ENCODE measurements around the gene SRP68. TPM values are rescaled to one million over a fixed set of nuclear protein-coding genes. Genes with fewer than 3 reads are reported as not detected.
"Not testable (repeated sequence)": the region's sequence is repeated elsewhere in the genome, so short reads cannot be mapped to it uniquely, and the experiment has no call there.

SRP68 gene
- total and polyA plus RNA-seq, 2 donors = 34.7 to 54.8 TPM

- peaks cover 4% of the 10 kb centered on the region for H3K36me3 ChIP-seq (ENCODE audit: insufficient read depth)
- H3K27ac ChIP-seq (ENCODE audit: low read depth) = no peak overlapping the region
- WGBS = 84% methylated on average over 6 of the region's 6 CpGs
- no peak overlapping the region for H3K4me3 ChIP-seq (ENCODE audit: low read depth, low read length)
- no peak for DNase-seq (ENCODE audit: extremely low spot score)
- H3K4me1 ChIP-seq (ENCODE audit: insufficient read depth) = no peaks in the 10 kb centered on the region
Observed at GRCh38 chr17:76051561-76051960, 20.8 kb downstream of the SRP68 start.

- Histone ChIP-seq H3K36me3 (ENCODE audit: insufficient read depth) (peaks cover 4% of the 10 kb centered on the region), H3K27ac (ENCODE audit: low read depth) (no peak overlapping the region), H3K4me3 (ENCODE audit: low read depth, low read length) (no peak overlapping the region), H3K4me1 (ENCODE audit: insufficient read depth) (no peaks in the 10 kb centered on the region)
- 89% methylated on average over 11 of the region's 11 CpGs for WGBS
- DNase-seq (ENCODE audit: extremely low spot score) = no peak
Observed at GRCh38 chr17:76050538-76051467, 21.5 kb downstream of the SRP68 start.

- DNase-seq (ENCODE audit: extremely low spot score) = no peak
- 94% methylated on average over 15 of the region's 15 CpGs for WGBS
- Histone ChIP-seq H3K4me3 (ENCODE audit: low read depth, low read length) (no peak overlapping the region), H3K4me1 (ENCODE audit: insufficient read depth) (no peaks in the 10 kb centered on the region), H3K36me3 (ENCODE audit: insufficient read depth) (peaks cover 2% of the 10 kb centered on the region), H3K27ac (ENCODE audit: low read depth) (no peak overlapping the region)
Observed at GRCh38 chr17:76049836-76050537, 22.3 kb downstream of the SRP68 start.

GRCh38 chr17:76049239-76049638 lies 23.1 kb downstream of the SRP68 start:
- H3K4me3 ChIP-seq (ENCODE audit: low read depth, low read length) = no peak overlapping the region
- H3K36me3 ChIP-seq (ENCODE audit: insufficient read depth) = peaks cover 2% of the 10 kb centered on the region
- no peaks in the 10 kb centered on the region for H3K4me1 ChIP-seq (ENCODE audit: insufficient read depth)
- no peak for DNase-seq (ENCODE audit: extremely low spot score)
- no peak overlapping the region for H3K27ac ChIP-seq (ENCODE audit: low read depth)
- 93% methylated on average over 3 of the region's 3 CpGs for WGBS

GRCh38 chr17:76048711-76049110 lies 23.6 kb downstream of the SRP68 start:
- no peak overlapping the region for H3K27ac ChIP-seq (ENCODE audit: low read depth)
- H3K36me3 ChIP-seq (ENCODE audit: insufficient read depth) = peaks cover 2% of the 10 kb centered on the region
- 82% methylated on average over 9 of the region's 9 CpGs for WGBS
- H3K4me1 ChIP-seq (ENCODE audit: insufficient read depth) = no peaks in the 10 kb centered on the region
- no peak for DNase-seq (ENCODE audit: extremely low spot score)
- no peak overlapping the region for H3K4me3 ChIP-seq (ENCODE audit: low read depth, low read length)

- no peak for DNase-seq (ENCODE audit: extremely low spot score)
- no peak overlapping the region for H3K4me3 ChIP-seq (ENCODE audit: low read depth, low read length)
- H3K27ac ChIP-seq (ENCODE audit: low read depth) = no peak overlapping the region
- peaks cover 2% of the 10 kb centered on the region for H3K36me3 ChIP-seq (ENCODE audit: insufficient read depth)
- H3K4me1 ChIP-seq (ENCODE audit: insufficient read depth) = no peaks in the 10 kb centered on the region
- WGBS = 78% methylated on average over 9 of the region's 9 CpGs
Observed at GRCh38 chr17:76048025-76048605, 24.2 kb downstream of the SRP68 start.

- Histone ChIP-seq H3K4me1 (ENCODE audit: insufficient read depth) (no peaks in the 10 kb centered on the region), H3K27ac (ENCODE audit: low read depth) (no peak overlapping the region), H3K4me3 (ENCODE audit: low read depth, low read length) (no peak overlapping the region), H3K36me3 (ENCODE audit: insufficient read depth) (peaks cover 6% of the 10 kb centered on the region)
- peak; percentile 47 for DNase-seq (ENCODE audit: extremely low spot score)
- WGBS = 82% methylated on average over 8 of the region's 8 CpGs
Observed at GRCh38 chr17:76046064-76046463, 26.3 kb downstream of the SRP68 start.

- not testable (repeated sequence) for H3K4me1 ChIP-seq (ENCODE audit: insufficient read depth); DNase-seq (ENCODE audit: extremely low spot score); H3K27ac ChIP-seq (ENCODE audit: low read depth); H3K36me3 ChIP-seq (ENCODE audit: insufficient read depth); H3K4me3 ChIP-seq (ENCODE audit: low read depth, low read length)
- 84% methylated on average over 11 of the region's 11 CpGs for WGBS
Observed at GRCh38 chr17:76044475-76045007, 27.8 kb downstream of the SRP68 start.

- H3K36me3 ChIP-seq (ENCODE audit: insufficient read depth); H3K4me3 ChIP-seq (ENCODE audit: low read depth, low read length); H3K27ac ChIP-seq (ENCODE audit: low read depth); DNase-seq (ENCODE audit: extremely low spot score); H3K4me1 ChIP-seq (ENCODE audit: insufficient read depth): not testable (repeated sequence)
- WGBS = 99% methylated on average over 3 of the region's 3 CpGs
Observed at GRCh38 chr17:76042868-76043267, 29.4 kb downstream of the SRP68 start.

- Histone ChIP-seq H3K4me3 (ENCODE audit: low read depth, low read length) (no peak overlapping the region), H3K27ac (ENCODE audit: low read depth) (no peak overlapping the region), H3K4me1 (ENCODE audit: insufficient read depth) (no peaks in the 10 kb centered on the region), H3K36me3 (ENCODE audit: insufficient read depth) (peaks cover 7% of the 10 kb centered on the region)
- 79% methylated on average over 6 of the region's 6 CpGs for WGBS
- no peak for DNase-seq (ENCODE audit: extremely low spot score)
Observed at GRCh38 chr17:76040376-76040775, 31.9 kb downstream of the SRP68 start.

- DNase-seq (ENCODE audit: extremely low spot score) = no peak
- Histone ChIP-seq H3K4me3 (ENCODE audit: low read depth, low read length) (no peak overlapping the region), H3K27ac (ENCODE audit: low read depth) (no peak overlapping the region), H3K36me3 (ENCODE audit: insufficient read depth) (peaks cover 7% of the 10 kb centered on the region), H3K4me1 (ENCODE audit: insufficient read depth) (no peaks in the 10 kb centered on the region)
- 65% methylated on average over 6 of the region's 6 CpGs for WGBS
Observed at GRCh38 chr17:76039121-76039520, 33.2 kb downstream of the SRP68 start.

- no peak overlapping the region for H3K4me3 ChIP-seq (ENCODE audit: low read depth, low read length)
- peaks cover 7% of the 10 kb centered on the region for H3K36me3 ChIP-seq (ENCODE audit: insufficient read depth)
- WGBS = 63% methylated on average over 3 of the region's 3 CpGs
- no peak overlapping the region for H3K27ac ChIP-seq (ENCODE audit: low read depth)
- DNase-seq (ENCODE audit: extremely low spot score) = no peak
- no peaks in the 10 kb centered on the region for H3K4me1 ChIP-seq (ENCODE audit: insufficient read depth)
Observed at GRCh38 chr17:76038050-76038449, 34.3 kb downstream of the SRP68 start.

- Histone ChIP-seq H3K27ac (ENCODE audit: low read depth) (no peak overlapping the region), H3K36me3 (ENCODE audit: insufficient read depth) (peaks cover 7% of the 10 kb centered on the region), H3K4me3 (ENCODE audit: low read depth, low read length) (no peak overlapping the region), H3K4me1 (ENCODE audit: insufficient read depth) (no peaks in the 10 kb centered on the region)
- WGBS = 29% methylated on average over 22 of the region's 22 CpGs
- DNase-seq (ENCODE audit: extremely low spot score) = no peak
Observed at GRCh38 chr17:76036497-76037261, 35.6 kb downstream of the SRP68 start.
